GM19351 (cell line): ENCODE data around the gene GDPD4.
"Not testable (repeated sequence)": the region's sequence is repeated elsewhere in the genome, so short reads cannot be mapped to it uniquely, and the experiment has no call there.

Experiments used
- ATAC-seq: cut with Tn5 transposase; IDR thresholded peaks from one replicate; pipeline ENCODE4 v1.9.1; 2021; ENCODE audit warnings: mild to moderate bottlenecking, moderate library complexity; ENCODE audit not compliant: unreplicated experiment

GDPD4 gene

DNA sequence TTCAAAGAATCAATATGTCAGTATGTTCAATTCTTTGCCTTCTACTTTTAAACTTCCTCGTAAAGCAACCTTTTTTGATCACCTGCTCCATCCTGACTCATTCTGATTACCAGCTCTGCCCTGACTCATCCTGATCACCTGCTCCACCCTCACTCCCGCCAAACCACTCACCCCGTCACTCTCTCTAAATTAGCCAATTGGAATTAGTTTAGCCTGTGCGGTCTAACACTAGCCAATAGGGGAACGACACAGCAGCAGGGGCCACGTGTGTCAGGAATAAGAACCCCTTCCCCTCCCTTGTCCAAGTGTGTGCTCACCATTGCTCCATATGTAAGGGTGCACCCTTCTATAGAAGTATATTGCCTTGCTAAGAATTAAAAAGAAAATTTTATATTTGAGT is 1.5 kb downstream of the GDPD4 start:
- ATAC-seq: not testable (repeated sequence)

- no peak for ATAC-seq
Measured at GRCh38 chr11:77299528-77299993, 1.9 kb downstream of the GDPD4 start.

GRCh38 chr11:77294040-77294439 is 7.4 kb downstream of the GDPD4 start:
- ATAC-seq: no peak

DNA sequence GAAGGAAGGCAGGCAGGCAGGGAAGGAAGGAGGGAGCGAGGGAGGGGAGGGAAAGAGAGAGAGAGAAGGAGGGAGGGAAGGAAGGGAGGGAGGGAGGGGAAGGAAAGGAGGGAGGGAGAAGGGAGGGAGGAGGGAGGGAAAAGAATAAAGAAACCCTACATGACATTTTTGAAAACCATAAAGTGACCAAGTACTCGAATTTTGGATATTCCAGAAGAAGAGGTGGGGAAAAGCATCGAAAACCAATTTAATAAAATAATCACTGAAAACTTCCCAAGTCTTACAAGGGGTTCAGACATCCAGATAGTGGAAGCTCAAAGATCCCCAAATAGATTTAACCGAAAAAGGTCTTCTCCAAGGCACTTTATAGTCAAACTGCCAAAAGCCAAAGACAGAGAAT is 11.7 kb downstream of the GDPD4 start:
- no peak for ATAC-seq

GRCh38 chr11:77287615-77288273 is 13.7 kb downstream of the GDPD4 start:
- no peak for ATAC-seq

DNA sequence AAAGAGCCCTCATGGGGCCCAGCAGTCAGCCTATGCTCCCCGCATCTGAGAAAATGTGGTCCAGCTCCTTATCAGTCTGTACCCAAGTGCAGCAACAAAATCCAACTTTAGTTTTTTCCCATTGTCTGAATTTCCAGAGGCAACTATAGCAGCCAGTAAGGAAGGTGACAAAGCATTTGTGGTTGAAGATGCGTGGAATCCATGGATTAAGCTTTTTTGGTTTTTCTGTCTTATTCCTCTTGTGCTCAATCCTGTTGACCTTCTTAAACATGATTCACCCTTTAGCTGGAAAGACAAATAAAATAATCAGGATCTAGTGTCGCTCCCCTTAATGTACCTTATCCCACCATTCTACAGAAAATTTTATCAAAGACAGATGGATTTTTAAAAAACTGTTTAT is 14.3 kb downstream of the GDPD4 start:
- no peak for ATAC-seq

GRCh38 chr11:77284476-77285468 is 16.7 kb downstream of the GDPD4 start:
- ATAC-seq: no peak

DNA sequence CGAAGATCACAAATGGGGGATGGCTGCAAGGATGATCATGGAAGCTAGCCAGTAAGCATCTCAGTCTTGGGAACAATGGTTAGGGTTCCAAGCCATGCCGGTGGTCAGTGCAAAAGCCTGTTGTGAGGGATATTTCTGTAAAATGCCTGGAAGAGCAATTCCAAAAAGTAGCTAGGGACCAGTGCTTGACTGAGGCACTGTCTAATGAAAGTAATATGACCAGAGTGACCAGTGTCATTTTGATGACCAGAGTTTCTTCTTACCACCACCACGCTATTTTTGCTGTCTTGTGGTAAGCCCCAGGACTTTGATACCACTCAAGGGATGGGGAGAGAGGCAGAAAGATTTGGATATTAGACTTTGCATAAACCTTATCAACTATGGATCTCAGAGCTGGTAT is 18.4 kb downstream of the GDPD4 start:
- ATAC-seq: no peak

DNA sequence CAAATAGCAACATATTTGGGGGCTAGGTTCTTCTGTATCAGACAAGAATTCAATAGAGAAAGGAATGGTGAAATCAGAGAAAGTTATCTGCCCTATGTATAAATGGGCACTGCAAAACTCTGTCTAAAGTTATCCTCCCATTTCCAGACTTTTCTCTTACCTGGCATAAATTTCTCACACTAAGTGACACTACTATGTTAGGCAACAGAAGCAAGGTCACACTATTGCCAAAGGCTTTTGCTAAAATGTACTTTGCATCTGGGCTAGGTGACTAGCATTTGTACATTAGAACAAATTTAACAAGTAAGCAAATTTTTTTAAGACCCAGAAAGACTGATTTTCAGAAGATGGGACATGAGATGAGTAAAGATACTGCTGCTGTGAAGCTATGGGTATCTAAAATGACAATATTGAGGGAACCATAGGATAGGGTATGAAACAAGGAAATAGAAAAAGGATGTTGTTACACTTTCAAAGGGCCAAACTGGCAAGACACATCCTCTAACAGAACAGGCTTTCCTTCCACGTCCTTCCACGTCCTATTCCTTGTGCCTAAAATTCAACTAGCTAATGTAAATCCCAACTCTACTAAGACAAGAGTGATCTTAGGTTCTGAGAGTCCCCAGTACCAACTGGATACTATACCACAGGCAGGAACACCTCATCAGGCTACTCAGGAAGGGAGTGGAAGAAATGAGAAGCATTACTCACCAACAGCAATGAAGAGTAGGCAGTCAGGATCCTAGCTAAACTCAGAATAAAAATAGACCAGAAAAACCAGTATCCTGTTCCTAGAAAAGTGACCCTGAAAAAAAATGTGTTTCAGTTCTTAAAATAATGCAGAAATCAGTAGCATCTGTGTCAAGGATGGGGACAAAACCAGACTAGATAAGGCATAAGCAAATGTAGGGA is 22.6 kb downstream of the GDPD4 start:
- ATAC-seq: no peak

GRCh38 chr11:77276271-77276670 is 25.2 kb downstream of the GDPD4 start:
- no peak for ATAC-seq

GRCh38 chr11:77270921-77271320 is 30.6 kb downstream of the GDPD4 start:
- no peak for ATAC-seq

DNA sequence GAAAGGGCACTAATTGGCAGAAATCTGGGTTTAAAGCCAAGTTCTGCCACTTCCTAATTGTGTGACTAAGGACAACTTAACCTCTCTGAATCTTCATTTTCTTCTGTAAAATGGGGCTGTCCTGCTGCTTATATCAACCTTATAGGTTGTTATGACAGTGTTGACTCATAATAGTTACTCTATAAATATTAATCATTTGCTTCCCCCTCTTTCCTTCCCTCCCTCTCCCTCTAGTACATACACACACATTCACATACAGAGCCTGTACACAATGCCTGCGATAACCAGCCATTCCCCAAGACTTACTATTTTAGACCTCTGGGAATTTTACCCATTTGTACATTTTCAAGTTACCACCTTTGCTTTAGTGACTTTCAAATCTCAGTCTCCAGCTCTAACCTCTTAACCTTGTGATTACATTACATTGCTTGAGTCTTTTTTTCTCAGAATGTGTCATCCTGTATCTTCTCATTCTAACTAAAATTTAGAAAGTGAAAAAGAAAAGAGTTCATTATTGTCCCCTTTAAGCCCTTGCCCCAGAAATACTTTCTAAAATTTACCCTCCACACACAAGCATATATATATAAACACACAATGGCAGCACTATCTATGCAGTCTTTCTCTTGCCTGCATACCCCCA is 31.9 kb downstream of the GDPD4 start:
- no peak for ATAC-seq

GRCh38 chr11:77267962-77268361 is 33.5 kb downstream of the GDPD4 start:
- no peak for ATAC-seq

- no peak for ATAC-seq
Measured at GRCh38 chr11:77266766-77267165, 34.7 kb downstream of the GDPD4 start.

GRCh38 chr11:77262803-77263202 is 38.7 kb downstream of the GDPD4 start:
- ATAC-seq: no peak

DNA sequence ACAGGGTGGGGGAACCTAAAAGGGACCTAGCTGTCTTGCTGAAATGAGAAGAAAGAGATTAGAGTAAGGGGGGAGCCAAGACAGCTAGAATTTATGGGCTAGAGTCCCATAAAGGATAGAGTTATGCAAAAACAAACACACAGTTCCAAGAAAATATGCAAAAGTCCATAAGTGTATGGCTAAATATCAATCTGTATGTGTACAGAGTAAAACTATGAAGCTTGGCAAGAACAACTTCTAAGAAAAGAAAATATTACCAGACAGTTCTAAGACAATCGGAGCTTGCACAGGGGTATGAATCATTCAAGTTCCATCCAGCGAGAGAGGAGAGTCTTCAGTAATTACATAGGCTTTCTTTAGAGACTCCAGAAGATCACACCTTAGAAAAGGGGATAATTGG is 41.8 kb downstream of the GDPD4 start:
- no peak for ATAC-seq

GRCh38 chr11:77253690-77254089 is 47.8 kb downstream of the GDPD4 start:
- no peak for ATAC-seq

DNA sequence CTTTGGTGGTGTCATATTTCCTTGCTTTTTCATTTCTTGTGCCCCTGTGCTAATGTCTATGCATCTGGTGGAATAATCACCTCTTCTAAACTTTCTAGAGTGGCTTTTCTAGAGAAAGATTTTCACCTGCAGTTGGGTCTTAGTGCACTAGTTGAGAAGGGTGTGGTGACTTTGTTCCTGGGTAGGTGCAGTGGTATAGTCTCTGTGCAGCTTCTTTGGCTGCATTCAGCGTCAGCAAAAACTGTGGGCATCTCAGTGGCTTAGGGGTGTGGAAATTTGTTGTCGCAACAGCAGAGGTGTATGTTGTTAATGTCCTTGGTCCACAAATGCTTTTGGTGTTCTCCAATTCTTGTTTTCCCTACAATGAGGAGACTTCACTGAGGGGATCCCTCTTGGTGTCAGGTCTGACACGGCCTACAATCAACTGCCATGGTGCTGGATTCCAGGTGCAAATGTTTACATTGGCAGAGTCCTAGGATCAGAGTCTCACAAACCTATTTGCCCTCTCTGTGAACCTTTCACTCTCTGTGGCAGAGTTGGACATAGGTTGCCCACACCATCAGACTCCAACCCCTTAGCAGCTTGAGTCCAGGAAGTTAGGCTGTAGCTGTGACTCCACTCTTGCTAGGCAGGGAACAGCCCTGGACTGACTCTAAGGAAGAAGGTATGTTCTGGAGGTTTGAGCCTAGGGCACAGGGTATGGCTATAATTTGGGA is 48.8 kb downstream of the GDPD4 start:
- ATAC-seq: no peak

DNA sequence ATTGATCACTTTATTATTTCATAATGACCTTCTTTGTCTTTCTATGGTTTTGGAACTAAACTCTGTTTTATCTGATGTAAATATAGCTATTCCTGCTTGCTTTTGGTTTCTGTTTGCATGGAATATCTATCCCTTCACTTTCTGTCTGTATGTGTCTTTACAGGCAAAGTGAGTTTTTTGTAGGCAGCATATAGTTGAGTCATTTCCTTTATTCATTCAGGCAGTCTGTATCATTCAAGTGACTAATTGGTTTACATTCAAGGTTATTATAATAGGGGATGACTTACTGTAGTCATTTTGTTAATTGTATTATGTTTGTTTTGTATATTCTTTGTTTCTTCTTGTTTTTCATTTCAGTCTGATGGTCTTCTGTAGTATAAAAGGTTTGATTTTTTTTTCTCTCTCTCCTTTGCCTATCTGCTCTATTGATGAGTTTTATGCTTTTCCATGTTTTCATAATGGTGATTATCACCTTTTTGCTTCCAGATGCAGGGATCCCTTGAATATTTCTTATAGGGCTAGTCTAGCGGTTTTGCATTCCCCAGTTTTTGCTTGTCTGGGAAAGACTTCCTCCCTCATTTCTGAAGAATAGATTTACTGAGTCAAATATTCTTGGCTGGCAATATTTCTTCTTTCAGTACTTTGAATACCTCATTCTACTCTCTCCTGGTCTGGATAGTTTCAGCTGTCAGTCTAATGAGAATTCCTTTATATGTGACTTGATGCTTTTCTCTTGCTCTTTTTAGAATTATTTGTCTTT is 50.4 kb downstream of the GDPD4 start:
- ATAC-seq: no peak
